ENCODE measurements around the gene PTX4.

DNA sequence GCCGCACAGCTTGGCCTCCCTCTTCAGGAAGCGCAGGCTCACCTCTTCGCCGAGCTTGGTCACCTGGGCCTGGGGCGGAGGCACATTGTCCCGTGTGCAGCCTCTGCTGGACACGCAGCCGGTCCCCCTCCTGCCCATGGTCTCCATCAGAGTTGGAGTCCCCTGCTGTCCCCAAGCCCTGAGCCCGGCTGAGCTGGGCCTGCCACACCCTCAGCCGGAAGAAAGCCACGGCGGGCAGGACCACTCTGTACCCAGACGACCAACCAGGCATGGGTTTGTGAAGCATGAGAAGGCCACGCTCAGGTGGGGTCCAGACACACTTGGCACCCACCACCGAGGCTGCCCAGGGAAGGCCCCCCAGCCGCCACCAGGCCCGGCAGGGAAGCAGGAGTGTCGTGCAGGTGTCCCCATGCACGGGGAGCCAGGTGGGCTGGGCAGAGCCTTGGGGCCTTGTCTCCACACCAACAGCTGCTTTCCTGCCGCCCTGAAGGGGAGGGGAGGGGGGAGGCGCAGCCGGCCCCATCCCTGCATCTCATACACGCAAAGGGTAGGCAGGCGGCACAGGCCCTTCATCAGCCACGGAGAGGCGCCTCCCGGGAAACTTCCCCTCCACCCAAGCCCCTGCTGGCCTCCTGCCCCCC lies 49.6 kb downstream of the PTX4 start:
- TF ChIP-seq EZH2 (IDR thresholded peaks at IDR 0.05; ENCODE audit: low read length) (no peak), CTCF (optimal IDR thresholded peaks at IDR 0.05 in 1 of 3, IDR thresholded peaks at IDR 0.05 in 1 of 3, conservative IDR thresholded peaks at IDR 0.05 in 1 of 3; ENCODE audit: extremely low read depth in 1 of 3, insufficient read depth in 2 of 3, low read length in 3 of 3) (no peak)

All from keratinocyte (primary cell).